Kidney epithelial cell (primary cell): ENCODE measurements around the gene RARB. TPM values are rescaled to one million over a fixed set of nuclear protein-coding genes. Genes with fewer than 3 reads are reported as not detected.

ENCODE experiments used
- DNase-seq: peaks from one replicate; pipeline ENCODE4 v3.0.0-alpha.2; 2010; ENCODE audit warnings: low read depth
- H3K27me3 ChIP-seq: 2 replicates; pipeline ENCODE4 v1.6.0; 2011; ENCODE audit warnings: low read length; ENCODE audit not compliant: control insufficient read depth, insufficient read depth
- H3K36me3 ChIP-seq: 2 replicates; pipeline ENCODE4 v1.5.1; 2011; ENCODE audit warnings: low read length; ENCODE audit not compliant: control insufficient read depth, insufficient read depth
- H3K4me3 ChIP-seq: 2 replicates; pipeline ENCODE4 v1.5.1; 2011; ENCODE audit warnings: low read depth, mild to moderate bottlenecking, control low read depth, low read length
- CTCF ChIP-seq: IDR thresholded peaks from 2 replicates; pipeline ENCODE4 v1.5.1; 2011; ENCODE audit warnings: mild to moderate bottlenecking, moderate library complexity, low read length, control low read depth, inconsistent platforms; ENCODE audit not compliant: insufficient read depth, poor library complexity, severe bottlenecking
- total RNA-seq: library from RNA; depleted of rRNA; stranded (reverse); fragments of >200 nt; gene quantifications from 2 replicates; pipeline ENCODE4 v1.2.3, GENCODE V29; 2015

RARB gene
- total RNA-seq, 1 donor from 2014 or later, result 3.6 TPM

GRCh38 chr3:25635038-25635437, 207.0 kb downstream of the RARB start:
- Histone ChIP-seq H3K27me3 (no peaks in the 10 kb centered on the region), H3K36me3 (no peaks in the 10 kb centered on the region), H3K4me3 (no peak overlapping the region)
- DNase-seq, result no peak
- no peak for TF ChIP-seq CTCF

Other genes starting within 250 kb of the RARB start
- 82.2 and 104 TPM in 2 replicates for gene TOP2B, start 236.6 kb downstream of the RARB start, total RNA-seq